Small intestine (tissue), 16 donors: ENCODE measurements around the gene FBXO41. TPM values are rescaled to one million over a fixed set of nuclear protein-coding genes. Genes with fewer than 3 reads are reported as not detected.
A peak's percentile ranks its signal among the peaks of the same experiment; 100 is the strongest.

Experiments used
- DNase-seq, 2 donors: peaks; one replicate each; pipeline versions ENCODE4 v3.0.0 to v3.0.0-alpha.2; 2013
- FAIRE-seq: peaks from 2 replicates; lab custom pipeline; 2012; peaks lifted over from hg19 to GRCh38; lab: Jason Lieb, UNC
- H3K27ac ChIP-seq, 3 donors: one replicate each; pipeline ENCODE4 v1.5.1; 2013; ENCODE audit warnings: low read length in 2 of 3, mild to moderate bottlenecking in 2 of 3, control low read depth in 1 of 3, inconsistent platforms in 1 of 3, low read depth in 1 of 3, moderate library complexity in 1 of 3
- H3K27me3 ChIP-seq, 3 donors: one replicate each; pipeline ENCODE4 v1.6.1; 2013; ENCODE audit warnings: low read length in 3 of 3, inconsistent platforms in 1 of 3; ENCODE audit not compliant: control insufficient read depth in 3 of 3, insufficient read depth in 3 of 3
- H3K36me3 ChIP-seq, 3 donors: one replicate each; pipeline ENCODE4 v1.6.1; 2013; ENCODE audit warnings: low read length in 3 of 3, inconsistent platforms in 1 of 3, low read depth in 1 of 3, mild to moderate bottlenecking in 1 of 3, moderate library complexity in 1 of 3; ENCODE audit not compliant: control insufficient read depth in 3 of 3, insufficient read depth in 2 of 3
- H3K4me1 ChIP-seq, 3 donors: one replicate each; pipeline ENCODE4 v1.6.1; 2013; ENCODE audit warnings: low read length in 2 of 3, inconsistent platforms in 1 of 3, low read depth in 1 of 3, mild to moderate bottlenecking in 1 of 3, moderate library complexity in 1 of 3; ENCODE audit not compliant: control insufficient read depth in 3 of 3, insufficient read depth in 2 of 3
- H3K4me3 ChIP-seq, 3 donors: one replicate each; pipeline ENCODE4 v1.5.1; 2013; ENCODE audit warnings: low read length in 3 of 3, control low read depth in 1 of 3, inconsistent platforms in 1 of 3, low read depth in 1 of 3, mild to moderate bottlenecking in 1 of 3, moderate library complexity in 1 of 3
- H3K9me3 ChIP-seq, 2 donors: one replicate each; pipeline ENCODE4 v1.6.1; 2013; ENCODE audit warnings: low read depth in 1 of 2, low read length in 1 of 2; ENCODE audit not compliant: control insufficient read depth in 2 of 2, insufficient read depth in 1 of 2
- WGBS, 3 donors: extraction: QIAGEN DNeasy Blood & Tissue Kit; methylation state at CpG; one replicate each; pipeline ENCODE4 v1.1.7; 2013; 5-methylcytosine and 5-hydroxymethylcytosine counted together
- long read RNA-seq, 10 donors: transcript quantifications; one replicate each; lab custom pipeline, GENCODE V29; 2026
- polyA plus RNA-seq, 4 donors: library from polyadenylated mRNA; stranded (reverse) in 3 of 4; unstranded in 1 of 4; fragments of 200-250 nt in 3 of 4; fragments of 120-200 nt in 1 of 4; gene quantifications; one replicate each; pipeline versions ENCODE4 v1.2.1 to v1.2.3, GENCODE V29; 2013
- donor health status: healthy with polysubstance abuse.
- donor health status: control.
- donor health status: control.
- donor health status: Bipolar disorder and iron deficiency.
- donor health status: healthy.

The FBXO41 gene
- 1 to 10 TPM in 2 of 4 donors, under 1 TPM in 2; 0.54 to 2.1 (median 1.0) TPM for polyA plus RNA-seq
- long read RNA-seq, donor 1: 0 reads
- long read RNA-seq, donor 2: 0 reads
- long read RNA-seq, donor 3: 0 reads
- long read RNA-seq, donor 4: 0 reads
- long read RNA-seq, donor 5: 0 reads
- long read RNA-seq, donor 6: 0 reads
- long read RNA-seq, donor 7: 0 reads
- long read RNA-seq, donor 8: 0 reads
- long read RNA-seq, donor 9: 0 reads
- long read RNA-seq, donor 10: 0 reads

GRCh38 chr2:73284296-73285158 is at the start of gene FBXO41:
Gene FBXO41 (minus strand): TSS chr2:73284478. CDS start chr2:73269630, 14,848 bp downstream.
- Histone ChIP-seq H3K27me3 (peaks cover 0 to 50% (median 2%) of the 10 kb centered on the region in 3 donors), H3K36me3 (no peaks in the 10 kb centered on the region), H3K9me3 (no peaks in the 10 kb centered on the region), H3K4me1 (peaks cover 0 to 3% (median 0%) of the 10 kb centered on the region in 3 donors), H3K27ac (no peak within 1 kb of the TSS), H3K4me3 (peak within 1 kb of the TSS; percentile 45 to 52 (median 45))
- WGBS, 3 donors: 2 to 3% (median 2%) methylated on average over 43 to 69 of the region's 69 CpGs
- no peak for FAIRE-seq
- peak; percentile 16 to 45 for DNase-seq

GRCh38 chr2:73334045-73334444 is 49.8 kb upstream of the FBXO41 start:
- Histone ChIP-seq H3K36me3 (no peaks in the 10 kb centered on the region), H3K4me3 (no peak overlapping the region), H3K9me3 (peaks cover 0 to 4% of the 10 kb centered on the region in 2 donors), H3K27ac (no peak overlapping the region), H3K27me3 (no peaks in the 10 kb centered on the region), H3K4me1 (no peaks in the 10 kb centered on the region)
- DNase-seq: no peak
- no peak for FAIRE-seq
- WGBS, 3 donors: 66 to 71% (median 70%) methylated on average over 2 of the region's 2 CpGs

GRCh38 chr2:73333564-73333963 is 49.3 kb upstream of the FBXO41 start:
- H3K4me1 ChIP-seq: no peaks in the 10 kb centered on the region
- H3K27ac ChIP-seq: no peak overlapping the region
- FAIRE-seq (no peak), DNase-seq (no peak)
- no peaks in the 10 kb centered on the region for H3K36me3 ChIP-seq
- peaks cover 0 to 4% of the 10 kb centered on the region in 2 donors for H3K9me3 ChIP-seq
- no peaks in the 10 kb centered on the region for H3K27me3 ChIP-seq
- no peak overlapping the region for H3K4me3 ChIP-seq

GRCh38 chr2:73324126-73324725 is 39.9 kb upstream of the FBXO41 start:
- Histone ChIP-seq H3K9me3 (no peaks in the 10 kb centered on the region), H3K27ac (no peak overlapping the region), H3K4me3 (no peak overlapping the region), H3K36me3 (no peaks in the 10 kb centered on the region), H3K27me3 (peaks cover 0 to 7% (median 3%) of the 10 kb centered on the region in 3 donors), H3K4me1 (no peaks in the 10 kb centered on the region)
- 66 to 71% (median 69%) methylated on average over 13 of the region's 13 CpGs for WGBS, 3 donors
- FAIRE-seq (no peak), DNase-seq (no peak)

- H3K9me3 ChIP-seq: no peaks in the 10 kb centered on the region
- no peaks in the 10 kb centered on the region for H3K36me3 ChIP-seq
- DNase-seq (no peak), FAIRE-seq (no peak)
- no peak overlapping the region for H3K27ac ChIP-seq
- 71 to 78% (median 74%) methylated on average over 5 of the region's 5 CpGs for WGBS, 3 donors
- H3K4me1 ChIP-seq: no peaks in the 10 kb centered on the region
- H3K27me3 ChIP-seq: peaks cover 0 to 7% (median 3%) of the 10 kb centered on the region in 3 donors
- H3K4me3 ChIP-seq: no peak overlapping the region
Measured at GRCh38 chr2:73323551-73323950, 39.3 kb upstream of the FBXO41 start.

- peaks cover 0 to 7% (median 0%) of the 10 kb centered on the region in 3 donors for H3K27me3 ChIP-seq
- no peaks in the 10 kb centered on the region for H3K9me3 ChIP-seq
- H3K36me3 ChIP-seq: no peaks in the 10 kb centered on the region
- WGBS, 3 donors: 90 to 98% (median 94%) methylated on average over 2 of the region's 2 CpGs
- no peak overlapping the region for H3K4me3 ChIP-seq
- H3K4me1 ChIP-seq: no peaks in the 10 kb centered on the region
- DNase-seq (no peak), FAIRE-seq (no peak)
- H3K27ac ChIP-seq: no peak overlapping the region
Measured at GRCh38 chr2:73314441-73314840, 30.2 kb upstream of the FBXO41 start.

GRCh38 chr2:73307720-73308119 is 23.4 kb upstream of the FBXO41 start:
- Histone ChIP-seq H3K27me3 (peaks cover 0 to 5% (median 3%) of the 10 kb centered on the region in 3 donors), H3K27ac (no peak overlapping the region), H3K4me3 (no peak overlapping the region), H3K36me3 (no peaks in the 10 kb centered on the region), H3K9me3 (no peaks in the 10 kb centered on the region), H3K4me1 (no peaks in the 10 kb centered on the region)
- 71% methylated on average over 9 of the region's 9 CpGs for WGBS, 3 donors
- DNase-seq: peak in 1 of 2 donors; percentile 6
- FAIRE-seq: no peak

GRCh38 chr2:73301636-73302035 is 17.4 kb upstream of the FBXO41 start:
- 58 to 69% (median 59%) methylated on average over 4 of the region's 4 CpGs for WGBS, 3 donors
- DNase-seq (no peak), FAIRE-seq (no peak)
- H3K4me1 ChIP-seq: no peaks in the 10 kb centered on the region
- H3K27me3 ChIP-seq: peaks cover 0 to 14% (median 7%) of the 10 kb centered on the region in 3 donors
- H3K27ac ChIP-seq: no peak overlapping the region
- no peaks in the 10 kb centered on the region for H3K36me3 ChIP-seq
- no peaks in the 10 kb centered on the region for H3K9me3 ChIP-seq
- H3K4me3 ChIP-seq: no peak overlapping the region
